SK-N-MC (cell line): ENCODE data around the gene LSR.

Source experiments
- EZH2 ChIP-seq: fragments of 200-600 bp; sonication (generic); IDR thresholded peaks from one replicate; pipeline ENCODE4 v1.6.1; 2017; ENCODE audit warnings: antibody characterized with exemption
- FOXP2 ChIP-seq: optimal IDR thresholded peaks from 2 replicates; pipeline ENCODE3; 2011; ENCODE audit warnings: mild to moderate bottlenecking, moderate library complexity; ENCODE audit not compliant: insufficient read depth; ENCODE audit errors: extremely low read length, control extremely low read depth
- POLR2AphosphoS5 ChIP-seq: IDR thresholded peaks from 2 replicates; pipeline ENCODE4 v1.6.1; 2012; ENCODE audit warnings: mild to moderate bottlenecking, low read depth, low read length, borderline replicate concordance

DNA sequence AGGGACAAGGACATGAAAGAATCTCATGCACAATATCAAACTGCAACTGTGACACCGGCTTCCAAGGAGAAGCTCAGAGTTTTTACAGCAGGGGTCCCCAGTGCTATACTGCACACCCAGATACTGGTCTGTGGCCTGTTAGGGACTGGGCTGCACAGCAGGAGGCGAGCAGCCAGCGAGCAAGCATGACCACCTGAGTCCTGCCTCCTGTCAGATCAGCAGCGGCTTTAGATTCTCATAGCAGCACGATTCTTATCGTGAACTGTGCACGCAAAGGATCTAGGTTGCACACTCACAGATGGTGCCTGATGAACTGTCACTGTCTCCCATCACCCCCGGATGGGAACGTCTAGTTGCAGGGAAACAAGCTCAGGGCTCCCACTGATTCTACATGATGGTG, 67.1 kb downstream of the LSR start:
- TF ChIP-seq EZH2 (no peak), POLR2AphosphoS5 (no peak), FOXP2 (no peak)
